ENCODE results near the gene PTPRN2. TPM values are rescaled to one million over a fixed set of nuclear protein-coding genes. Genes with fewer than 3 reads are reported as not detected.

The PTPRN2 gene
- total RNA-seq, 1 experiment from 2014 or later: 1.1 TPM

- POLR2A ChIA-PET: interaction anchor here (0.7 kb wide), 1 partner anchor 19 kb away, joined by 3 read pairs; no protein-coding TSS in a partner anchor
- intact Hi-C loops (cut with micrococcal nuclease; ENCODE audit: unreplicated experiment) (no loop called here), in situ Hi-C loops (cut with HindIII; ENCODE audit: low pct_unique_long_range_greater_than_20kb, low sequenced_read_pairs) (no loop called here)
- Histone ChIP-seq H3K36me3 (ENCODE audit: control insufficient read depth, insufficient read depth, low read length) (no peaks in the 10 kb centered on the region), H3K9me3 (ENCODE audit: control insufficient read depth, insufficient read depth, low read depth, low read length) (no peaks in the 10 kb centered on the region), H3K27me3 (ENCODE audit: control insufficient read depth, insufficient read depth, low read length) (peaks cover 4% of the 10 kb centered on the region; the same call in 1 of the 2 replicates), H3K4me1 (ENCODE audit: control insufficient read depth, insufficient read depth, low read length) (peaks cover 4% of the 10 kb centered on the region; the same call in 1 of the 2 replicates), H3K4me3 (ENCODE audit: low read depth in 2 of 2, low read length in 2 of 2) (no peak overlapping the region), H3K27ac (ENCODE audit: low read length) (no peak overlapping the region)
- TF ChIP-seq TCF7L2 (IDR thresholded peaks at IDR 0.05; ENCODE audit: low read depth, low read length) (no peak), POLR2AphosphoS5 (IDR thresholded peaks at IDR 0.05; ENCODE audit: low read depth, low read length) (no peak), REST (IDR thresholded peaks at IDR 0.05; ENCODE audit: insufficient read depth in 1 of 2, low read depth in 2 of 2, low read length in 1 of 2) (no peak), SIN3A (IDR thresholded peaks at IDR 0.05; ENCODE audit: borderline replicate concordance, insufficient read depth, low read depth, low read length) (no peak)
- TF ChIP-seq, protein P1, sequence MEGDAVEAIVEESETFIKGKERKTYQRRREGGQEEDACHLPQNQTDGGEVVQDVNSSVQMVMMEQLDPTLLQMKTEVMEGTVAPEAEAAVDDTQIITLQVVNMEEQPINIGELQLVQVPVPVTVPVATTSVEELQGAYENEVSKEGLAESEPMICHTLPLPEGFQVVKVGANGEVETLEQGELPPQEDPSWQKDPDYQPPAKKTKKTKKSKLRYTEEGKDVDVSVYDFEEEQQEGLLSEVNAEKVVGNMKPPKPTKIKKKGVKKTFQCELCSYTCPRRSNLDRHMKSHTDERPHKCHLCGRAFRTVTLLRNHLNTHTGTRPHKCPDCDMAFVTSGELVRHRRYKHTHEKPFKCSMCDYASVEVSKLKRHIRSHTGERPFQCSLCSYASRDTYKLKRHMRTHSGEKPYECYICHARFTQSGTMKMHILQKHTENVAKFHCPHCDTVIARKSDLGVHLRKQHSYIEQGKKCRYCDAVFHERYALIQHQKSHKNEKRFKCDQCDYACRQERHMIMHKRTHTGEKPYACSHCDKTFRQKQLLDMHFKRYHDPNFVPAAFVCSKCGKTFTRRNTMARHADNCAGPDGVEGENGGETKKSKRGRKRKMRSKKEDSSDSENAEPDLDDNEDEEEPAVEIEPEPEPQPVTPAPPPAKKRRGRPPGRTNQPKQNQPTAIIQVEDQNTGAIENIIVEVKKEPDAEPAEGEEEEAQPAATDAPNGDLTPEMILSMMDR (IDR thresholded peaks at IDR 0.05): no peak
- CTCF ChIA-PET: no interaction called here
- no peak for DNase-seq (ENCODE audit: low read depth, low spot score)
- BruUV-seq (replicated peaks): no TSS peak
- peak; percentile 36; the same call in 1 of the 2 replicates for ATAC-seq
Observed at GRCh38 chr7:158000160-158000559, 587.5 kb downstream of the PTPRN2 start.

DNA sequence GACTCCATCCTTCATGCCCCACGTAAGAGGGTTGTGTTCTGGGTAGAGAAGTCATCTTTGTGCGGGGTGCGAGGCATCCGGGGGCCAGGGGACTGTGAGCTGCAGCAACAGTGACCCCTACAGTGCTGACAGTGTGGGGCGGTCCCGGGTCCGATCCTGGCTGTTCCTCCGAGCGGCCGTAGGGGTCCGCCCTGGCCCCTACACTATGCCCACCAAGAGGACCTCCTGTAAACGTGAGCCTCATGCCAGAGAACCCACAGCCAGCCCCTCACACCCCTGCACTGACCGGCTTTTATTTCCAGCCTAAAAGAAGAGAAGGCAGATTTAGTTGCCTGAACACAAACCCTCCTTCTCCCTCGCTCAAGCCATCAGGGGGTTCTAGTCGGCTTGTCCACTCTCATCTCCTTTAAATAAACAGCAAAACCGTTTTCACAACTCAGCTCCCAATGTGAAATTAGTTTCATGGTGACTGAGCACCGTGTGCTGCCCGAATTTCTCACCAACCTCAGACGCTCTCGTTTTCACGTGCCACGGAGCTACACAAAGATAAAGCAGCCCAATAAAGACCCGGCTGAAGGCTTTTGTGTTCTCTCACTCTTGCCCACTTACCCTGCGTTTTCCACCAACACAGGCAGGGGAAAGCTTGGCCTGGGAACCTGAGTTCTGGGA is 588.6 kb downstream of the PTPRN2 start:
- in situ Hi-C loops (cut with HindIII; ENCODE audit: low pct_unique_long_range_greater_than_20kb, low sequenced_read_pairs): no loop called here
- BruUV-seq (replicated peaks): no TSS peak
- Histone ChIP-seq H3K27me3 (ENCODE audit: control insufficient read depth, insufficient read depth, low read length) (no peaks in the 10 kb centered on the region), H3K9me3 (ENCODE audit: control insufficient read depth, insufficient read depth, low read depth, low read length) (no peaks in the 10 kb centered on the region), H3K36me3 (ENCODE audit: control insufficient read depth, insufficient read depth, low read length) (no peaks in the 10 kb centered on the region), H3K4me3 (ENCODE audit: low read depth in 2 of 2, low read length in 2 of 2) (no peak overlapping the region), H3K4me1 (ENCODE audit: control insufficient read depth, insufficient read depth, low read length) (peaks cover 4% of the 10 kb centered on the region; the same call in 1 of the 2 replicates), H3K27ac (ENCODE audit: low read length) (no peak overlapping the region)
- CTCF ChIA-PET: interaction anchor here (0.7 kb wide), 1 partner anchor 98 kb away, joined by 8 read pairs; no protein-coding TSS in a partner anchor
- intact Hi-C loops (cut with micrococcal nuclease; ENCODE audit: unreplicated experiment): no loop called here
- ATAC-seq (no peak), DNase-seq (ENCODE audit: low read depth, low spot score) (no peak)
- TF ChIP-seq POLR2AphosphoS5 (IDR thresholded peaks at IDR 0.05; ENCODE audit: low read depth, low read length): no peak
- TF ChIP-seq, protein P1 (IDR thresholded peaks at IDR 0.05): no peak
- no peak for TF ChIP-seq SIN3A (IDR thresholded peaks at IDR 0.05; ENCODE audit: borderline replicate concordance, insufficient read depth, low read depth, low read length)
- TF ChIP-seq TCF7L2 (IDR thresholded peaks at IDR 0.05; ENCODE audit: low read depth, low read length): no peak
- TF ChIP-seq REST (IDR thresholded peaks at IDR 0.05; ENCODE audit: insufficient read depth in 1 of 2, low read depth in 2 of 2, low read length in 1 of 2): no peak
- POLR2A ChIA-PET: interaction anchor here (0.7 kb wide), 1 partner anchor 14 kb away, joined by 10 read pairs; no protein-coding TSS in a partner anchor
